Activated CD8-positive, alpha-beta memory T cell treated with anti-CD3 and anti-CD28 coated beads, Interleukin-2, amount 50 U/mL, for 24 hours (primary cell): ENCODE data around the gene NANOGP8.
"Not testable (repeated sequence)": the region's sequence is repeated elsewhere in the genome, so short reads cannot be mapped to it uniquely, and the experiment has no call there.

Experiments
- DNase-seq: peaks from one replicate; pipeline ENCODE4 v3.0.0-alpha.2; 2020; ENCODE audit errors: extremely low read depth

Gene NANOGP8

GRCh38 chr15:35085176-35085919, at the start of gene NANOGP8:
NANOGP8 (minus strand) TSS chr15:35085295; CDS start chr15:35085110, 185 bp downstream.
- DNase-seq = not testable (repeated sequence)

GRCh38 chr15:35134299-35134698, 49.2 kb upstream of the NANOGP8 start:
- no peak for DNase-seq

GRCh38 chr15:35130245-35130644, 45.1 kb upstream of the NANOGP8 start:
- DNase-seq = no peak

GRCh38 chr15:35129361-35129760, 44.3 kb upstream of the NANOGP8 start:
- DNase-seq = no peak

- no peak for DNase-seq
Observed at GRCh38 chr15:35127717-35128116, 42.6 kb upstream of the NANOGP8 start.

GRCh38 chr15:35126236-35126635, 41.1 kb upstream of the NANOGP8 start:
- DNase-seq = no peak

- DNase-seq = no peak
Observed at GRCh38 chr15:35123743-35124142, 38.6 kb upstream of the NANOGP8 start.

GRCh38 chr15:35121611-35122359, 36.7 kb upstream of the NANOGP8 start:
- no peak for DNase-seq

GRCh38 chr15:35120173-35120572, 35.1 kb upstream of the NANOGP8 start:
- no peak for DNase-seq

- no peak for DNase-seq
Observed at GRCh38 chr15:35118960-35119359, 33.9 kb upstream of the NANOGP8 start.

GRCh38 chr15:35117543-35118265, 32.6 kb upstream of the NANOGP8 start:
- no peak for DNase-seq

- DNase-seq = no peak
Observed at GRCh38 chr15:35115155-35115725, 30.1 kb upstream of the NANOGP8 start.

GRCh38 chr15:35112346-35112745, 27.3 kb upstream of the NANOGP8 start:
- DNase-seq = no peak

- DNase-seq = no peak
Observed at GRCh38 chr15:35111861-35112260, 26.8 kb upstream of the NANOGP8 start.

- no peak for DNase-seq
Observed at GRCh38 chr15:35108453-35108852, 23.4 kb upstream of the NANOGP8 start.

- no peak for DNase-seq
Observed at GRCh38 chr15:35107561-35107960, 22.5 kb upstream of the NANOGP8 start.

GRCh38 chr15:35107122-35107521, 22.0 kb upstream of the NANOGP8 start:
- DNase-seq = no peak

- no peak for DNase-seq
Observed at GRCh38 chr15:35104526-35105147, 19.5 kb upstream of the NANOGP8 start.

- DNase-seq = no peak
Observed at GRCh38 chr15:35102186-35102585, 17.1 kb upstream of the NANOGP8 start.

- DNase-seq = no peak
Observed at GRCh38 chr15:35101335-35101734, 16.2 kb upstream of the NANOGP8 start.

- no peak for DNase-seq
Observed at GRCh38 chr15:35098737-35099136, 13.6 kb upstream of the NANOGP8 start.

GRCh38 chr15:35095941-35096340, 10.8 kb upstream of the NANOGP8 start:
- no peak for DNase-seq
